HepG2 (cell line): ENCODE data around the gene THBS1.

Experiments used
- HNF4A ChIP-seq: sonication (generic); formaldehyde crosslinking; IDR thresholded peaks from 2 replicates; pipeline ENCODE4 v1.4.0; 2020; ENCODE audit warnings: missing genetic modification reagents
- JUND ChIP-seq: sonication (generic); formaldehyde crosslinking; IDR thresholded peaks from 2 replicates; pipeline ENCODE4 v1.8.0; 2022; ENCODE audit warnings: mild to moderate bottlenecking, missing genetic modification reagents
- MXI1 ChIP-seq: IDR thresholded peaks from 3 replicates; pipeline ENCODE4 v1.6.1; 2012; ENCODE audit warnings: low read depth, low read length, inconsistent platforms, borderline replicate concordance
- PHF8 ChIP-seq: sonication (generic); formaldehyde crosslinking; IDR thresholded peaks from 2 replicates; pipeline ENCODE4 v1.5.0; 2020; ENCODE audit warnings: missing genetic modification reagents
- POLR2A ChIP-seq, 2 experiments: IDR thresholded peaks; 2 replicates each; pipeline ENCODE4 v1.6.1; 2011; ENCODE audit warnings: low read depth in 2 of 2, low read length in 2 of 2, mild to moderate bottlenecking in 1 of 2, moderate library complexity in 1 of 2; ENCODE audit not compliant: insufficient read depth in 1 of 2
- POLR2AphosphoS5 ChIP-seq: IDR thresholded peaks from 2 replicates; pipeline ENCODE4 v1.6.1; 2012; ENCODE audit warnings: low read depth, low read length
- RBFOX2 ChIP-seq: fragments of 200-400 bp; formaldehyde crosslinking; IDR thresholded peaks from 2 replicates; pipeline ENCODE4 v1.6.1; 2017; ENCODE audit warnings: low read depth, mild to moderate bottlenecking, low read length
- SMAD9 ChIP-seq: sonication (generic); formaldehyde crosslinking; IDR thresholded peaks from 2 replicates; pipeline ENCODE4 v1.5.1; 2020; ENCODE audit warnings: mild to moderate bottlenecking, missing genetic modification reagents
- SOX6 ChIP-seq, 2 experiments: fragments of 450-650 bp in 1 of 2; sonication (generic) in 1 of 2; formaldehyde crosslinking in 1 of 2; IDR thresholded peaks; 2 replicates each; pipeline versions ENCODE4 v1.4.0 to v1.6.1; 2017 to 2020; ENCODE audit warnings: antibody characterized with exemption in 1 of 2, mild to moderate bottlenecking in 1 of 2, missing genetic modification reagents in 1 of 2
- SRSF1 ChIP-seq: fragments of 200-400 bp; formaldehyde crosslinking; optimal IDR thresholded peaks from 2 replicates; pipeline ENCODE3; 2017; ENCODE audit warnings: mild to moderate bottlenecking, low read depth, low read length, moderate library complexity
- ZNF878 ChIP-seq: sonication (generic); formaldehyde crosslinking; IDR thresholded peaks from 2 replicates; pipeline ENCODE4 v1.8.1; 2023; ENCODE audit warnings: mild to moderate bottlenecking, missing genetic modification reagents, moderate library complexity
- TF ChIP-seq, protein P1 (sequence below): sonication (generic); formaldehyde crosslinking; IDR thresholded peaks from 2 replicates; pipeline ENCODE4 v1.4.0; 2020; ENCODE audit warnings: missing genetic modification reagents

DNA sequence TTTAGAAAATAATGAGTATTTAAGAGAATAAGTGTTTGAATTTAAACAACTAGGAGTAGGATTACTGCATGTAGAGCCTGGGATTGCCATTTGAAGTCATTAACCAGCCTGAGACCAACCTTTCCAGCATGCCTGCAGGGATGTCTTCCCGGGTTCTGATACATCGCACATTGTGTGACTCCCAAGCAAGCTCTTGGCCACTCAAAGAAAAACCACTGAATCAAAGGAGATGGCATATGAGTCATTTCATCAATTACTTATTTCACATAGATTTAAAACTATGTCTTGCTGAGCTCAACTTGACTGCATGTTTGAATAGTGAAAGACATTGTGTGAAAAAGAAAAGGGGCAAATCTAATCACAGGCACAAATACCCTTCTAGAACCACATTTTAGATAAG is 15.0 kb upstream of the THBS1 start:
- no peak for TF ChIP-seq HNF4A (CRISPR knock-in tag)
- no peak for TF ChIP-seq POLR2A (IDR thresholded peaks at IDR 0.05; ENCODE audit: insufficient read depth in 1 of 2, low read depth in 2 of 2, low read length in 2 of 2)
- no peak for TF ChIP-seq SRSF1
- TF ChIP-seq SMAD9 = no peak
- no peak for TF ChIP-seq PHF8 (CRISPR knock-in tag)
- TF ChIP-seq, protein P1, sequence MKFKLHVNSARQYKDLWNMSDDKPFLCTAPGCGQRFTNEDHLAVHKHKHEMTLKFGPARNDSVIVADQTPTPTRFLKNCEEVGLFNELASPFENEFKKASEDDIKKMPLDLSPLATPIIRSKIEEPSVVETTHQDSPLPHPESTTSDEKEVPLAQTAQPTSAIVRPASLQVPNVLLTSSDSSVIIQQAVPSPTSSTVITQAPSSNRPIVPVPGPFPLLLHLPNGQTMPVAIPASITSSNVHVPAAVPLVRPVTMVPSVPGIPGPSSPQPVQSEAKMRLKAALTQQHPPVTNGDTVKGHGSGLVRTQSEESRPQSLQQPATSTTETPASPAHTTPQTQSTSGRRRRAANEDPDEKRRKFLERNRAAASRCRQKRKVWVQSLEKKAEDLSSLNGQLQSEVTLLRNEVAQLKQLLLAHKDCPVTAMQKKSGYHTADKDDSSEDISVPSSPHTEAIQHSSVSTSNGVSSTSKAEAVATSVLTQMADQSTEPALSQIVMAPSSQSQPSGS = no peak
- no peak for TF ChIP-seq MXI1
- no peak for TF ChIP-seq POLR2AphosphoS5
- TF ChIP-seq SOX6 (IDR thresholded peaks at IDR 0.05) = no peak
- TF ChIP-seq SOX6 (CRISPR knock-in tag; IDR thresholded peaks at IDR 0.05) = no peak
- no peak for TF ChIP-seq ZNF878 (CRISPR knock-in tag)
- no peak for TF ChIP-seq JUND (CRISPR knock-in tag)
- TF ChIP-seq RBFOX2 = no peak
